GM10266 (cell line): ENCODE data around the gene TBC1D22B.
A peak's percentile ranks its signal among the peaks of the same experiment; 100 is the strongest.
"Not testable (repeated sequence)": the region's sequence is repeated elsewhere in the genome, so short reads cannot be mapped to it uniquely, and the experiment has no call there.

Experiments
- DNase-seq: peaks from one replicate; pipeline ENCODE4 v3.0.0; 2012; ENCODE audit errors: extremely low spot score
- TF ChIP-seq, protein P1 (sequence below): IDR thresholded peaks from 2 replicates; pipeline ENCODE4 v1.5.1; 2012; ENCODE audit warnings: mild to moderate bottlenecking, low read depth; ENCODE audit not compliant: control insufficient read depth, insufficient read depth; ENCODE audit errors: missing control alignments

The TBC1D22B gene

DNA sequence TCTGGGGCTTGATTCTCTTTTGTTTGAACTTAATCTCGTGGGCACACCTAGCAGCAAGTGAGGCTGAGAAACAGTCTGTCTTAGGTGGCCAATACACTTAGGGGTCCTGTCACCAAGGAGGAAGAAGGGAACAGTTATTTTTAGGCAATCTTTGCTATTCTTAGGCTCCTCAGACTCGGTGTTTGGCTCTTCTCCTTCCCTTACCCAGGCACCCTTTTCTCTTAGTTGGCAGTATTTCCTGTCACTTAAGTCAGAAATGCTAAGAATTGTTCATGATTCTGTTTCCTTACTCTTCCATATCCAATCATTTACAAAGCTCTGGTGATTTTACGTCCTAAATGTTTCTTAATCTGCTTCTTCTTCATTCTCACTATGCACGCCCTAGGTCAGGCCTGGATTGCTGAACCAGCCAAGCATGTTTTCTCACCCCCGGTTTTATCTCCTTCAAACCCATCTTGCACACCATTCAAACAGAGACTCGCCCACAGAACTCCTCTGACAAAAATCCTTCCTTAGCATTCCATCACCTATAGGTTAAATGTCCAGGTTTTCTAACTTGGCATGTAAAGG, 45.6 kb downstream of the TBC1D22B start:
- no peak for DNase-seq
- TF ChIP-seq, protein P1, sequence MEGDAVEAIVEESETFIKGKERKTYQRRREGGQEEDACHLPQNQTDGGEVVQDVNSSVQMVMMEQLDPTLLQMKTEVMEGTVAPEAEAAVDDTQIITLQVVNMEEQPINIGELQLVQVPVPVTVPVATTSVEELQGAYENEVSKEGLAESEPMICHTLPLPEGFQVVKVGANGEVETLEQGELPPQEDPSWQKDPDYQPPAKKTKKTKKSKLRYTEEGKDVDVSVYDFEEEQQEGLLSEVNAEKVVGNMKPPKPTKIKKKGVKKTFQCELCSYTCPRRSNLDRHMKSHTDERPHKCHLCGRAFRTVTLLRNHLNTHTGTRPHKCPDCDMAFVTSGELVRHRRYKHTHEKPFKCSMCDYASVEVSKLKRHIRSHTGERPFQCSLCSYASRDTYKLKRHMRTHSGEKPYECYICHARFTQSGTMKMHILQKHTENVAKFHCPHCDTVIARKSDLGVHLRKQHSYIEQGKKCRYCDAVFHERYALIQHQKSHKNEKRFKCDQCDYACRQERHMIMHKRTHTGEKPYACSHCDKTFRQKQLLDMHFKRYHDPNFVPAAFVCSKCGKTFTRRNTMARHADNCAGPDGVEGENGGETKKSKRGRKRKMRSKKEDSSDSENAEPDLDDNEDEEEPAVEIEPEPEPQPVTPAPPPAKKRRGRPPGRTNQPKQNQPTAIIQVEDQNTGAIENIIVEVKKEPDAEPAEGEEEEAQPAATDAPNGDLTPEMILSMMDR: no peak

DNA sequence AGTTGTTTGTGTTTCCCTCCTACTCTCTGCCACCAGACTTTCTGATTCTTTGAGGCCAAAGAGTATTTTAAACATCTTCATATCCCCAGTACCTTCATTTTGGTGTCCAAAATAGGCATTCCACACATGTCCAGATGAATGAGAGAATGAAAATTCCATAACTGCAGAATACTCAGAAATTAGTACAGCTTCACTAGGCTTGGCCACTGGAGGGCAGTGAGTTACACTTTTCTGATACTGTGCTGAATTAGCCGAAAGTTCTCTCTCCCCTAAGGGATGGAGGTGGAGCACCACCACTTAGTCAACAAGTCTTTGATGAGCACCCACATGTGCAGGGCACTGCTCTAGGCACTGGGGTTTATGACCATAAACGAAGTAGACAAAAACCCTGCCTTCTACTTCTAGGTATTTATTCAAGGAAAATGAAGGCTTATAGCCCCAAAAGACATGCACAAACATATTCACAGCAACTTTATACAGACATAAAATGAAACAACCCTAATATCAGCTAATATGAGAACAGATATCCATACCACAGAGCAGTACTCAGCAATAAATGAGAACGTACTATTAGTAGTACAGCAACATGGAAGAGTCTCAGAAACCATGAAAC, 46.4 kb downstream of the TBC1D22B start:
- peak; percentile 47 for DNase-seq

DNA sequence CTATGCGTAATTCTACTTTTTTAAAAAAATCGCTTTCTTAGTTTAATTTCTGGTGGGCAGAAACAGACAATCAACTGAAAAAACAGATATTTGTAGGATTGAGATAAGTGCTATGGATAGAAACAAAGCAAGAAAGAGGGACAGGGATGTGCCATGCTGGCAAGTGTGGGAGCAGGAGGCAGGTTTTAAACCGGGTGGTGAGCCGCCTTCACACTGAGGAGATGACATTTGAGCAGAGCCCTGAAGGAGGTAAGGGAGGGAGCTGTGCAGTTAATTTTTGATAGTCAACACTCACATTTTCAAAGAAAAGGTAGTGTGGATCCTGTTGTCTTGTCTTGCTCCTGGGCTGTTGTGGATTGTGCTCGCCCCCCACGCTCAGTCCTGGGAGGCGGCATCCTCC, 47.2 kb downstream of the TBC1D22B start:
- TF ChIP-seq, protein P1: no peak
- DNase-seq: no peak

More for the DNA sequence above, 46.4 kb downstream of the TBC1D22B start:
- TF ChIP-seq, protein P1: peak; percentile 62

DNA sequence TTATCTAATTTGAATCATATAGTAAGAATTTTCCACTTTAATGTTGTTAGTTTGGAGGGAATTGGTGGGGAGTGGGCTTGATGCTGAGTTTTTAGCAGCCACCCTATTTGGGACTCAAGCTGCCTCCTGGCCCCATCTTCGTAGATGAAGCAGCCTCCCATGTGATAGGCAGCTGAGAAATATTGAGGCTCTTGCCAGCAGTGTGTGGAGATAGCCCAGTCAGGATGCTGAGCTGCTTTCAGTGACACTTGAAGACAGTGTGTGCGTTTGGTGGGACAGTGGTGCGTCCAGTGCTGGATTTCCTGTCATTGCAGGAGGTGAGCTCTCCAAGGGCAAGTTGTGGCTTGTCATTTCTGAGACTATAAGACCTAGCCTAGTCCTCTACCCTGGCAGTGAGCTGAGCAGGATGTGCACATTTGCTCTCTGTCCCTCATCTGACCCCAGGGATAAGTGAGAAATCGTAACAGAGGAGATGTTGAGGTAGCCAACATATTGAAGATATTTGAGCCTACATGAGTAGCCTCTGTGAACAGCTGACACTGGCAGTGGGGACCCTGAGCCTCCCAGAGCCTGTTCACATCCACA, 48.4 kb downstream of the TBC1D22B start:
- DNase-seq: no peak
- TF ChIP-seq, protein P1: no peak

DNA sequence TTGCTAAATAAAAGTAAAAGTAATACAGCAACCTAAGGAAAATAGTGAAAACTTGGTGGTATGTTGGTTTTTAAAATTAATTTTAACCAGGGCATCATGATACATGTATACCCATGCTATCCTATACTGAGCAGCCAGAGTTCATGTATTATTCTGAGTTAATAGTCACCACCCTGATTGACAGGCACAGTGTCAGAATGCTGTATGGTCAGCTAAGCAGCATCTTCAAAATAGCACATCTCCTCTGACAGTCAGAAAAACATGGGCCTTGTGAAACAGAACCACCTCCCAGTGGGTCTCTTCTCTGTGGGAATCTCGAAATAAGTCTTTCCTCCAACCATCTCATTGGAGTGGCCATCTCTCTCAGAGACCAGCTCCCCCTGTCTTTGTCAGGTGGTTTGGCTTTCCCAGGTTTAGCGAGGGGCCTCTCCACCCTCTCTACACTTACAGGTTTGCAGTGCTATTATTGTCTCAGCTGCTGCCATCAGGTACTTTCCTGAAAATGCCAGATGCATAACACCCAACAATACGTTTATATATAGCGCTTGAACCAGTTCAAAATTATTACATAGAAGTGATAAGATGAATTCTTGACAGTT, 49.2 kb downstream of the TBC1D22B start:
- TF ChIP-seq, protein P1: no peak
- no peak for DNase-seq

DNA sequence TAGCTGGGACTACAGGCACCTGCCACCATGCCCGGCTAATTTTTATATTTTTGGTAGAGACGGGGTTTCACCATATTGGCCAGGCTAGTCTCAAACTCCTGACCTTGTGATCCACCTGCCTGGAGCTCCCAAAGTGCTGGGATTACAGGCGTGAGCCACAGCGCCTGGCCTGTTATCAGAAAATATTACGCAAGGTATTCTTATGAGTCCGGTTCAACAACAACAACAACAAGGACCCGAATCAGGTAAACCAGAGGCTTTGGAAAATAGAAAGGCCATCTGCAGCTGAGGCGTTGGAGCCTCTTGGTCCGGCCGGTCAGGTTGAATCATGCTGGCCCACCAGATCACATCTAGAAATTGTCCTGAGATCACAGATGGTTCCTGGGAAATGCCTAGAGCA, 49.9 kb downstream of the TBC1D22B start:
- not testable (repeated sequence) for DNase-seq

DNA sequence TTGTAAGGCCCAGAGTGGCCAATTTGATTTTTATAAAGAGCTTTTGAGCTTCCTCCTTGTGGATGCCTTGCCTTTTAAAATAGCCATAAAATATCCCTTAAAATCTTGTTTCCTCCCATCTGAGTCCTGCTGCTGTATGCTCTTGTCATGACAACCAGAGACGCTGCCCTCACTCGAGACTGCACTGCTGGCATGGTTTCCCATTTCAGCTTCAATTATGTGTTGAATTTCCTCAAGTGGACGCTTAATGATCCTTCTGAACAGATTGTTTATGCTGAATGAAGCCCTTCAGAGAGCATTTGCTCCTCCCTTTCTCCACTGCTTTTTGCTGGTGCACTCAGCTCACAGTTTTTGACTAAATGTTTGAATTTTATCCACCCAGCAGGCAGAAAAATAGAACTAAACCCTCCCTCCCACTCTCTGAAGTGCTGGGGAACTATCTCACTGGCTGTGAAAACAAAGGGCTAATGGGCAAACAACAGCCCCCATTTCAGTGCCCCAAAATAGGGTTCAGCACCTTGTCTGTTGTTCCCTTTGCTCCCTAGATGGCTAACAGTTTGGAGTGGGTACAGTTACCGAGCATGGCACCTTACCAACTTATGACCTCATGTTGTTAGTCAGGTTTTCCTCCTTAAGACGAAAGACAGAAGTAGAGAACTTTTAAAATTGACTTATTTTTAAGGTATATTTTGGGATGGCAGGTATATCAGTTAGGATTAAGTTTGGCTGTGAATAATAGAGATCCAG, 50.7 kb downstream of the TBC1D22B start:
- TF ChIP-seq, protein P1: no peak
- DNase-seq: no peak
